Mucosa of descending colon (tissue), 3 donors: ENCODE measurements around the gene CDC42BPB. TPM values are rescaled to one million over a fixed set of nuclear protein-coding genes. Genes with fewer than 3 reads are reported as not detected.

ENCODE experiments used
- ATAC-seq: fragments of 200-7000 bp; cut with Tn5 transposase; one replicate; pipeline ENCODE4 v1.9.1; 2020; ENCODE audit warnings: mild to moderate bottlenecking, moderate library complexity
- DNase-seq, 3 donors: peaks; one replicate each; pipeline ENCODE4 v3.0.0-alpha.2; 2020
- H3K36me3 ChIP-seq: fragments of 200-600 bp; one replicate; pipeline ENCODE4 v1.8.0; 2021; ENCODE audit warnings: low read depth, mild to moderate bottlenecking
- H3K4me1 ChIP-seq: fragments of 200-600 bp; one replicate; pipeline ENCODE4 v1.8.0; 2021; ENCODE audit warnings: low read depth, mild to moderate bottlenecking
- H3K4me3 ChIP-seq: fragments of 200-600 bp; one replicate; pipeline ENCODE4 v1.8.0; 2021; ENCODE audit warnings: mild to moderate bottlenecking
- H3K9me3 ChIP-seq: fragments of 200-600 bp; one replicate; pipeline ENCODE4 v1.8.0; 2021; ENCODE audit warnings: mild to moderate bottlenecking
- CTCF ChIP-seq: fragments of 200-600 bp; IDR thresholded peaks from one replicate; pipeline ENCODE4 v1.8.0; 2022; ENCODE audit warnings: antibody characterized with exemption, mild to moderate bottlenecking
- intact Hi-C, 2 donors: fragments of 100-400 bp; cut with DNase I in 1 of 2; cut with micrococcal nuclease in 1 of 2; formaldehyde crosslinking; loops; one replicate each; pipeline versions ENCODE4 v1.11.0 to v1.11.1; 2022; cut with DNase I, micrococcal nuclease
- total RNA-seq, 3 donors: library from RNA; stranded (reverse); fragmentation: NEBNext Ultra II Directional in 2 of 3; extraction: Animal tissue kit (Norgen Biotek cat#: 25700) in 2 of 3; gene quantifications; one replicate each; pipeline versions ENCODE4 v1.2.1 to v1.2.4, GENCODE V29; 2021 to 2023
- donor health status: DM: no; HTN: no; CAD: no; lungs with moderate emphysema.
- donor health status: DM: no; HTN: no; CAD: no.
- donor health status: DM: no; HTN: yes; CAD: no.

CDC42BPB gene
- total RNA-seq, 3 donors from 2014 or later: 77.6 to 106 (median 84.4) TPM

GRCh38 chr14:102902086-102902485 is 155.3 kb downstream of the CDC42BPB start:
- H3K9me3 ChIP-seq: no peaks in the 10 kb centered on the region
- H3K36me3 ChIP-seq: no peaks in the 10 kb centered on the region
- DNase-seq: peak in 1 of 3 donors; percentile 20
- no peak overlapping the region for H3K4me3 ChIP-seq
- no peaks in the 10 kb centered on the region for H3K4me1 ChIP-seq
- intact Hi-C loops: no loop called here
- no peak for ATAC-seq
- no peak for TF ChIP-seq CTCF

GRCh38 chr14:102901633-102902032 is 155.7 kb downstream of the CDC42BPB start:
- ATAC-seq (peak; percentile 76), DNase-seq (peak in 1 of 3 donors; percentile 71)
- Histone ChIP-seq H3K4me3 (no peak overlapping the region), H3K36me3 (no peaks in the 10 kb centered on the region), H3K9me3 (no peaks in the 10 kb centered on the region), H3K4me1 (no peaks in the 10 kb centered on the region)
- TF ChIP-seq CTCF: no peak
- intact Hi-C loops: no loop called here

GRCh38 chr14:102900631-102901571 is 156.4 kb downstream of the CDC42BPB start:
- Histone ChIP-seq H3K4me1 (no peaks in the 10 kb centered on the region), H3K9me3 (no peaks in the 10 kb centered on the region), H3K36me3 (no peaks in the 10 kb centered on the region), H3K4me3 (no peak overlapping the region)
- intact Hi-C loops: no loop called here
- TF ChIP-seq CTCF: no peak
- DNase-seq: no peak
- peak; percentile 47 for ATAC-seq

GRCh38 chr14:102899516-102899900 is 157.8 kb downstream of the CDC42BPB start:
- H3K9me3 ChIP-seq: no peaks in the 10 kb centered on the region
- intact Hi-C loops: no loop called here
- TF ChIP-seq CTCF: no peak
- H3K36me3 ChIP-seq: no peaks in the 10 kb centered on the region
- DNase-seq (no peak), ATAC-seq (no peak)
- H3K4me1 ChIP-seq: no peaks in the 10 kb centered on the region
- no peak overlapping the region for H3K4me3 ChIP-seq

GRCh38 chr14:102898776-102899515 is 158.4 kb downstream of the CDC42BPB start:
- Histone ChIP-seq H3K4me1 (no peaks in the 10 kb centered on the region), H3K9me3 (no peaks in the 10 kb centered on the region), H3K36me3 (no peaks in the 10 kb centered on the region), H3K4me3 (no peak overlapping the region)
- no peak for TF ChIP-seq CTCF
- peak; percentile 16 for ATAC-seq
- intact Hi-C loops: no loop called here
- no peak for DNase-seq
